Fibroblast of lung (primary cell): ENCODE data around the gene DTL. TPM values are rescaled to one million over a fixed set of nuclear protein-coding genes. Genes with fewer than 3 reads are reported as not detected.

ENCODE experiments used
- DNase-seq, 2 donors: peaks; one replicate each; pipeline versions ENCODE4 v3.0.0 to v3.0.0-alpha.2; 2010; ENCODE audit warnings: low read depth in 2 of 2
- H2AFZ ChIP-seq: 2 replicates; pipeline ENCODE4 v1.5.1; 2012; ENCODE audit warnings: low read length, control low read depth, inconsistent platforms
- H3K27ac ChIP-seq: 2 replicates; pipeline ENCODE4 v1.5.1; 2011; ENCODE audit warnings: low read length, control low read depth; ENCODE audit not compliant: insufficient read depth
- H3K27me3 ChIP-seq: 2 replicates; pipeline ENCODE4 v1.5.1; 2011; ENCODE audit warnings: mild to moderate bottlenecking, low read length; ENCODE audit not compliant: control insufficient read depth, insufficient read depth
- H3K36me3 ChIP-seq: 2 replicates; pipeline ENCODE4 v1.5.1; 2011; ENCODE audit warnings: low read length; ENCODE audit not compliant: control insufficient read depth, insufficient read depth
- H3K4me1 ChIP-seq: 2 replicates; pipeline ENCODE4 v1.5.1; 2011; ENCODE audit warnings: low read length; ENCODE audit not compliant: control insufficient read depth, insufficient read depth; ENCODE audit errors: extremely low read depth
- H3K4me2 ChIP-seq: 2 replicates; pipeline ENCODE4 v1.5.1; 2011; ENCODE audit warnings: low read length, control low read depth; ENCODE audit not compliant: insufficient read depth; ENCODE audit errors: extremely low read depth
- H3K4me3 ChIP-seq, 4 experiments: fragments of 200-600 bp in 1 of 4; sonication (generic) in 1 of 4; replicated peaks in 1 of 4; 2 replicates each; pipeline ENCODE4 v1.5.1; 2011 to 2016; ENCODE audit warnings: low read length in 4 of 4, low read depth in 3 of 4, mild to moderate bottlenecking in 3 of 4, control low read depth in 2 of 4, inconsistent platforms in 1 of 4, mixed read lengths in 1 of 4; ENCODE audit not compliant: insufficient read depth in 1 of 4; ENCODE audit errors: control extremely low read depth in 1 of 4
- H3K79me2 ChIP-seq: 2 replicates; pipeline ENCODE4 v1.5.1; 2012; ENCODE audit warnings: mild to moderate bottlenecking, low read length, inconsistent platforms; ENCODE audit not compliant: control insufficient read depth, insufficient read depth
- H3K9ac ChIP-seq: 2 replicates; pipeline ENCODE4 v1.5.1; 2011; ENCODE audit warnings: mild to moderate bottlenecking, low read length, control low read depth; ENCODE audit not compliant: insufficient read depth
- H3K9me3 ChIP-seq: 2 replicates; pipeline ENCODE4 v1.5.1; 2012; ENCODE audit warnings: low read depth, low read length; ENCODE audit not compliant: control insufficient read depth, insufficient read depth
- H4K20me1 ChIP-seq: 2 replicates; pipeline ENCODE4 v1.5.1; 2011; ENCODE audit warnings: low read length; ENCODE audit not compliant: control insufficient read depth, insufficient read depth; ENCODE audit errors: extremely low read depth
- EZH2 ChIP-seq: IDR thresholded peaks from 2 replicates; pipeline ENCODE4 v1.5.1; 2012; ENCODE audit warnings: low read length, control low read depth, mild to moderate bottlenecking; ENCODE audit errors: missing control alignments
- polyA plus RNA-seq, 2 donors: library from polyadenylated mRNA; depleted of rRNA in 1 of 2; stranded (reverse) in 1 of 2; unstranded in 1 of 2; fragments of >200 nt; gene quantifications; 2 replicates each; pipeline ENCODE4 v1.2.1, GENCODE V29; 2011 to 2012; ENCODE audit warnings: missing spikeins in 1 of 2
- total RNA-seq: library from RNA; depleted of rRNA; stranded (reverse); fragments of >200 nt; gene quantifications from 2 replicates; pipeline ENCODE4 v1.2.1, GENCODE V29; 2014
- TF ChIP-seq, protein P1 (sequence below), 2 donors: IDR thresholded peaks in 1 of 2; conservative IDR thresholded peaks in 1 of 2; 1 replicate in 1 of 2; 2 replicates in 1 of 2; pipeline ENCODE4 v1.5.1; 2011 to 2012; ENCODE audit warnings: low read length in 2 of 2, control low read depth in 1 of 2, inconsistent platforms in 1 of 2, low read depth in 1 of 2, mild to moderate bottlenecking in 1 of 2

DTL gene
- total and polyA plus RNA-seq, 2 donors (not counting 1 experiment from before 2014, with no cell fraction given), result 2.8 to 8.7 TPM

DNA sequence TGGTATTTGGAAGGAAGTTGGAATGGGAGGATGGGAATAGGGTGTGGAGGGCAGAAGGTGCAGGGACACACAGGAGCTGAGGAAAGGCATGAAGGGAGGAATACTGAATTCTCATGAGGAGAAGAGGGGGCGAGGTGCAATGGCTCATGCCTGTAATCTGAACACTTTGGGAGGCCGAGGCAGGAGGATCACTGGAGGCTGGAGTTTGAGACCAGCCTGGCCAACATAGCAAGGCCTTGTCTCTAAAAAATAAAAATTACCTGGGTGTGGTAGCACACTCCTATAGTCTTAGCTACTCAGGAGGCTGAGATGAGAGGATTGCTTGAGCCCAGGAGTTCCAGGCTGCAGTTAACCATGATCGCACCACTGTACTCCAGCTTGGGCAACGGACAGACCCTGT lies 117.3 kb downstream of the DTL start:
- DNase-seq, result no peak
- Histone ChIP-seq H3K4me2 (no peak overlapping the region), H3K4me1 (no peaks in the 10 kb centered on the region), H3K79me2 (no peaks in the 10 kb centered on the region), H2AFZ (no peak overlapping the region), H3K4me3 (no peak overlapping the region), H3K9ac (no peak overlapping the region), H4K20me1 (no peaks in the 10 kb centered on the region), H3K36me3 (no peaks in the 10 kb centered on the region), H3K27ac (no peak overlapping the region), H3K27me3 (no peaks in the 10 kb centered on the region), H3K9me3 (no peaks in the 10 kb centered on the region)
- no peak for TF ChIP-seq EZH2
- TF ChIP-seq, protein P1, sequence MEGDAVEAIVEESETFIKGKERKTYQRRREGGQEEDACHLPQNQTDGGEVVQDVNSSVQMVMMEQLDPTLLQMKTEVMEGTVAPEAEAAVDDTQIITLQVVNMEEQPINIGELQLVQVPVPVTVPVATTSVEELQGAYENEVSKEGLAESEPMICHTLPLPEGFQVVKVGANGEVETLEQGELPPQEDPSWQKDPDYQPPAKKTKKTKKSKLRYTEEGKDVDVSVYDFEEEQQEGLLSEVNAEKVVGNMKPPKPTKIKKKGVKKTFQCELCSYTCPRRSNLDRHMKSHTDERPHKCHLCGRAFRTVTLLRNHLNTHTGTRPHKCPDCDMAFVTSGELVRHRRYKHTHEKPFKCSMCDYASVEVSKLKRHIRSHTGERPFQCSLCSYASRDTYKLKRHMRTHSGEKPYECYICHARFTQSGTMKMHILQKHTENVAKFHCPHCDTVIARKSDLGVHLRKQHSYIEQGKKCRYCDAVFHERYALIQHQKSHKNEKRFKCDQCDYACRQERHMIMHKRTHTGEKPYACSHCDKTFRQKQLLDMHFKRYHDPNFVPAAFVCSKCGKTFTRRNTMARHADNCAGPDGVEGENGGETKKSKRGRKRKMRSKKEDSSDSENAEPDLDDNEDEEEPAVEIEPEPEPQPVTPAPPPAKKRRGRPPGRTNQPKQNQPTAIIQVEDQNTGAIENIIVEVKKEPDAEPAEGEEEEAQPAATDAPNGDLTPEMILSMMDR (conservative IDR thresholded peaks at IDR 0.05 in 1 of 2, IDR thresholded peaks at IDR 0.05 in 1 of 2; ENCODE audit: low read depth in 1 of 2, low read length in 2 of 2), result no peak

DNA sequence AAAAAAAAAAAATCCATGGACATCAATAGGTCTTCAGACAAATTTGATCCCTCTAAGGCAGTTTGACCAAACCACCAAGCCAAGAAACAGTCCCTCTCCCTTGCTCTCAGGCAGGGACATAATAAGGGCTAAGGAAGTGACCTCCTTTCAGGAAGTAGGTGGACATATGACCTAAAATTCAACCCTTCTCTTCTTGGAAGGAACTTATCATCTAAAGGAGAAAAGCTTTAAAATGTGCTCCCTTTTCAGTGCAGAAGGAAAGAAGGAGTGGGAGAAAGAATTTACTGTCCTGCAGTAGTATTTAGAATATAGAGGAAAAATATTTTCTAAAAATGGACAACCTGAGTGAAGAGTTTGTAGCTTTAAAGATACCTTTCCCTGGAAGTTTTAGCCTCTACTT lies 118.1 kb downstream of the DTL start:
- no peak for DNase-seq
- Histone ChIP-seq H3K4me1 (no peaks in the 10 kb centered on the region), H3K79me2 (no peaks in the 10 kb centered on the region), H4K20me1 (no peaks in the 10 kb centered on the region), H3K4me2 (no peak overlapping the region), H3K9ac (no peak overlapping the region), H3K27ac (no peak overlapping the region), H3K36me3 (no peaks in the 10 kb centered on the region), H3K4me3 (no peak overlapping the region), H3K27me3 (no peaks in the 10 kb centered on the region), H3K9me3 (no peaks in the 10 kb centered on the region), H2AFZ (no peak overlapping the region)
- no peak for TF ChIP-seq EZH2
- TF ChIP-seq, protein P1 (conservative IDR thresholded peaks at IDR 0.05 in 1 of 2, IDR thresholded peaks at IDR 0.05 in 1 of 2; ENCODE audit: low read depth in 1 of 2, low read length in 2 of 2), result no peak

Other genes starting within 250 kb of the DTL start
- gene LPGAT1, start 205.0 kb upstream of the DTL start, total RNA-seq, result 34.7 and 39.3 TPM in 2 replicates
- gene LPGAT1, start 205.0 kb upstream of the DTL start, polyA plus RNA-seq, result 15.3 and 20.7 TPM in 2 replicates
- gene INTS7, start 191 bp upstream of the DTL start, total RNA-seq, result 20.5 and 20.6 TPM in 2 replicates
- gene INTS7, start 191 bp upstream of the DTL start, polyA plus RNA-seq, result 22.6 and 23.7 TPM in 2 replicates
- 25.9 and 35.2 TPM in 2 replicates for gene PPP2R5A, start 249.7 kb downstream of the DTL start, total RNA-seq
- 21.2 and 22.6 TPM in 2 replicates for gene PPP2R5A, start 249.7 kb downstream of the DTL start, polyA plus RNA-seq